HCT116 (cell line): ENCODE results near the gene GMDS. TPM values are rescaled to one million over a fixed set of nuclear protein-coding genes. Genes with fewer than 3 reads are reported as not detected.

ENCODE experiments used
- ATAC-seq: fragments of 200-7000 bp; cut with Tn5 transposase; 2 replicates; pipeline ENCODE4 v1.9.1; 2020; ENCODE audit warnings: mild to moderate bottlenecking, moderate library complexity
- BruUV-seq: library from RNA; stranded (reverse); fragments of 400-500 nt; replicated peaks from 2 replicates; lab custom pipeline; 2021; lab: Mats Ljungman, UMichigan
- CTCF ChIA-PET: fragments of 300-600 bp; sonication (Branson Sonifier 250); formaldehyde crosslinking; loops from one replicate; lab custom pipeline; 2021; ENCODE audit warnings: antibody characterized with exemption; lab: Charles Lee
- POLR2A ChIA-PET: fragments of 300-600, 350-600 bp; sonication (Branson Sonifier 250); formaldehyde crosslinking; loops from one replicate; lab custom pipeline; 2021; ENCODE audit warnings: antibody characterized with exemption; lab: Charles Lee
- RAD21 ChIA-PET, 2 experiments: fragments of 300-600 bp; sonication (Branson Sonifier 250); formaldehyde crosslinking; loops; one replicate each; lab custom pipeline; 2023; ENCODE audit warnings: low total read pairs in 2 of 2; ENCODE audit not compliant: uncharacterized antibody in 2 of 2, unreplicated experiment in 2 of 2, low non-redundant PET in 1 of 2; lab: Charles Lee
- DNase-seq: peaks from one replicate; pipeline ENCODE4 v3.0.0-alpha.2; 2010; ENCODE audit warnings: low read depth, low spot score
- H2AFZ ChIP-seq: fragments of 200-600 bp; shearing (Covaris generic), sonication (generic); 2 replicates; pipeline ENCODE4 v1.6.1; 2017; ENCODE audit warnings: low read depth, mixed run types, mixed read lengths, antibody characterized with exemption, low read length; ENCODE audit not compliant: poor library complexity, severe bottlenecking
- H3K27ac ChIP-seq: 2 replicates; pipeline ENCODE4 v1.5.1; 2012; ENCODE audit warnings: low read depth, low read length
- H3K27me3 ChIP-seq: fragments of 200-600 bp; sonication (generic); 2 replicates; pipeline ENCODE4 v1.6.1; 2016; ENCODE audit warnings: mixed run types, low read length, mixed read lengths; ENCODE audit not compliant: insufficient read depth
- H3K36me3 ChIP-seq, 2 experiments: fragments of 200-500 bp in 1 of 2; fragments of 200-600 bp in 1 of 2; sonication (Bioruptor generic) in 1 of 2; sonication (generic) in 1 of 2; 2 replicates each; pipeline versions ENCODE4 v1.5.1 to v1.6.1; 2014 to 2016; ENCODE audit warnings: low read length in 2 of 2, inconsistent platforms in 1 of 2, mixed read lengths in 1 of 2, mixed run types in 1 of 2; ENCODE audit not compliant: insufficient read depth in 2 of 2, control insufficient read depth in 1 of 2
- H3K4me1 ChIP-seq, 2 experiments: fragments of 200-600 bp in 1 of 2; sonication (generic) in 1 of 2; 2 replicates each; pipeline versions ENCODE4 v1.5.1 to v1.6.1; 2012 to 2017; ENCODE audit warnings: low read length in 2 of 2, inconsistent platforms in 1 of 2, mild to moderate bottlenecking in 1 of 2, mixed read lengths in 1 of 2, mixed run types in 1 of 2, moderate library complexity in 1 of 2; ENCODE audit not compliant: insufficient read depth in 2 of 2, control insufficient read depth in 1 of 2
- H3K4me2 ChIP-seq: fragments of 200-600 bp; sonication (generic); 2 replicates; pipeline ENCODE4 v1.6.1; 2017; ENCODE audit warnings: mixed run types, low read length, mixed read lengths
- H3K4me3 ChIP-seq, 2 experiments: fragments of 200-600 bp in 1 of 2; sonication (generic) in 1 of 2; replicated peaks in 1 of 2; 2 replicates each; pipeline ENCODE4 v1.5.1; 2011 to 2016; ENCODE audit warnings: low read length in 2 of 2, control low read depth in 1 of 2, low read depth in 1 of 2, mild to moderate bottlenecking in 1 of 2, mixed read lengths in 1 of 2, mixed run types in 1 of 2
- H3K79me2 ChIP-seq: fragments of 200-600 bp; sonication (generic); 2 replicates; pipeline ENCODE4 v1.6.1; 2017; ENCODE audit warnings: mild to moderate bottlenecking, mixed run types, low read length, moderate library complexity, mixed read lengths; ENCODE audit not compliant: insufficient read depth
- H3K9ac ChIP-seq: fragments of 200-600 bp; sonication (generic); 2 replicates; pipeline ENCODE4 v1.6.1; 2016; ENCODE audit warnings: low read length, mixed read lengths
- H3K9me2 ChIP-seq: fragments of 200-600 bp; sonication (generic), shearing (Covaris generic); 2 replicates; pipeline ENCODE4 v1.6.1; 2017; ENCODE audit warnings: mixed run types, mild to moderate bottlenecking, moderate library complexity; ENCODE audit not compliant: insufficient read depth
- H3K9me3 ChIP-seq, 2 experiments: fragments of 200-500 bp in 1 of 2; fragments of 200-600 bp in 1 of 2; sonication (Bioruptor generic) in 1 of 2; sonication (generic) in 1 of 2; 2 replicates each; pipeline ENCODE4 v1.6.1; 2014 to 2017; ENCODE audit warnings: low read length in 2 of 2, mixed read lengths in 2 of 2, inconsistent platforms in 1 of 2, low read depth in 1 of 2, mild to moderate bottlenecking in 1 of 2, mixed run types in 1 of 2, moderate library complexity in 1 of 2; ENCODE audit not compliant: control insufficient read depth in 1 of 2, insufficient read depth in 1 of 2
- H4K20me1 ChIP-seq: fragments of 200-600 bp; sonication (generic), shearing (Covaris generic); 2 replicates; pipeline ENCODE4 v1.6.1; 2017; ENCODE audit warnings: mixed run types, mild to moderate bottlenecking, moderate library complexity; ENCODE audit not compliant: insufficient read depth
- ATF3 ChIP-seq: IDR thresholded peaks from 2 replicates; pipeline ENCODE4 v1.6.1; 2012
- CBX3 ChIP-seq: IDR thresholded peaks from 2 replicates; pipeline ENCODE4 v1.6.1; 2012; ENCODE audit warnings: low read depth
- CEBPB ChIP-seq: IDR thresholded peaks from 2 replicates; pipeline ENCODE4 v1.6.1; 2012; ENCODE audit warnings: low read depth
- CTCF ChIP-seq, 3 experiments: fragments of 200-600 bp in 1 of 3; sonication (generic) in 1 of 3; IDR thresholded peaks in 2 of 3; conservative IDR thresholded peaks in 1 of 3; 2 replicates each; pipeline ENCODE4 v1.5.1; 2012 to 2017; ENCODE audit warnings: low read depth in 2 of 3, low read length in 2 of 3, antibody characterized with exemption in 1 of 3, borderline replicate concordance in 1 of 3, control low read depth in 1 of 3, mild to moderate bottlenecking in 1 of 3, mixed read lengths in 1 of 3, mixed run types in 1 of 3, moderate library complexity in 1 of 3; ENCODE audit not compliant: insufficient read depth in 1 of 3
- EGR1 ChIP-seq: IDR thresholded peaks from 2 replicates; pipeline ENCODE4 v1.6.1; 2012; ENCODE audit warnings: low read depth
- ELF1 ChIP-seq: IDR thresholded peaks from 2 replicates; pipeline ENCODE4 v1.6.1; 2012; ENCODE audit warnings: low read depth, borderline replicate concordance
- EZH2 ChIP-seq: fragments of 200-600 bp; sonication (generic); IDR thresholded peaks from 2 replicates; pipeline ENCODE4 v1.6.1; 2017; ENCODE audit warnings: antibody characterized with exemption, mixed run types
- FOSL1 ChIP-seq: IDR thresholded peaks from 2 replicates; pipeline ENCODE4 v1.6.1; 2012; ENCODE audit warnings: low read depth
- JUND ChIP-seq: IDR thresholded peaks from 2 replicates; pipeline ENCODE4 v1.6.1; 2012
- MAX ChIP-seq: IDR thresholded peaks from 2 replicates; pipeline ENCODE4 v1.6.1; 2012
- POLR2A ChIP-seq: IDR thresholded peaks from 2 replicates; pipeline ENCODE4 v1.7.0; 2011; ENCODE audit warnings: borderline replicate concordance; ENCODE audit not compliant: insufficient read depth, insufficient read length; ENCODE audit errors: extremely low read depth
- POLR2AphosphoS5 ChIP-seq: IDR thresholded peaks from 2 replicates; pipeline ENCODE4 v1.6.1; 2011; ENCODE audit warnings: mild to moderate bottlenecking, low read depth, low read length, moderate library complexity
- RAD21 ChIP-seq: IDR thresholded peaks from 2 replicates; pipeline ENCODE4 v1.6.1; 2012; ENCODE audit warnings: low read depth, mild to moderate bottlenecking
- SIN3A ChIP-seq: IDR thresholded peaks from 2 replicates; pipeline ENCODE4 v1.6.1; 2012; ENCODE audit warnings: low read depth
- SP1 ChIP-seq: IDR thresholded peaks from 2 replicates; pipeline ENCODE4 v1.6.1; 2012; ENCODE audit warnings: low read depth
- SRF ChIP-seq: IDR thresholded peaks from 2 replicates; pipeline ENCODE4 v1.6.1; 2012; ENCODE audit warnings: low read depth
- TCF7L2 ChIP-seq: IDR thresholded peaks from 2 replicates; pipeline ENCODE4 v1.7.0; 2011; ENCODE audit warnings: borderline replicate concordance, inconsistent platforms; ENCODE audit not compliant: insufficient read depth, insufficient read length; ENCODE audit errors: extremely low read depth
- ZFX ChIP-seq: fragments of 450-650 bp; IDR thresholded peaks from 2 replicates; pipeline ENCODE4 v1.6.1; 2017
- ZNF274 ChIP-seq: fragments of 200-500 bp; sonication (Bioruptor generic); IDR thresholded peaks from 2 replicates; pipeline ENCODE4 v1.6.1; 2014; ENCODE audit warnings: mild to moderate bottlenecking, low read depth, low read length, inconsistent platforms
- intact Hi-C: fragments of 100-400 bp; cut with micrococcal nuclease; formaldehyde crosslinking; loops from 2 replicates; pipeline ENCODE4 v1.10.0; 2022
- total RNA-seq: library from RNA; stranded (reverse); gene quantifications from one replicate; pipeline ENCODE4 v1.2.1, GENCODE V29; 2021; ENCODE audit not compliant: unreplicated experiment
- TF ChIP-seq, protein P1 (sequence below): IDR thresholded peaks from 2 replicates; pipeline ENCODE4 v1.6.1; 2012; ENCODE audit warnings: low read depth

Gene GMDS
- total RNA-seq, 1 experiment from 2014 or later = 34.4 TPM

GRCh38 chr6:1773700-1774099 lies 471.7 kb downstream of the GMDS start:
- Histone ChIP-seq H3K9me2 (no peaks in the 10 kb centered on the region), H3K36me3 (no peaks in the 10 kb centered on the region), H3K4me3 (no peak overlapping the region), H3K27ac (no peak overlapping the region), H3K9me3 (no peaks in the 10 kb centered on the region), H3K79me2 (no peaks in the 10 kb centered on the region), H3K9ac (no peak overlapping the region), H3K4me1 (peaks cover 3 to 4% of the 10 kb centered on the region in 2 experiments; a peak in 2 of 4 replicates), H3K4me2 (no peak overlapping the region), H2AFZ (no peak overlapping the region), H4K20me1 (no peaks in the 10 kb centered on the region), H3K27me3 (no peaks in the 10 kb centered on the region)
- DNase-seq (no peak), ATAC-seq (no peak)
- CTCF ChIA-PET = no interaction called here
- TF ChIP-seq JUND (no peak), SP1 (no peak), SRF (no peak), ELF1 (no peak), POLR2A (no peak), CBX3 (no peak), SIN3A (no peak), FOSL1 (no peak), CEBPB (no peak), EGR1 (no peak), ZNF274 (no peak), ATF3 (no peak), POLR2AphosphoS5 (no peak), MAX (no peak), ZFX (no peak), RAD21 (no peak), TCF7L2 (no peak), EZH2 (no peak), CTCF (IDR thresholded peaks at IDR 0.05 in 2 of 3, conservative IDR thresholded peaks at IDR 0.05 in 1 of 3; ENCODE audit: borderline replicate concordance in 1 of 3, insufficient read depth in 1 of 3, low read depth in 2 of 3, low read length in 2 of 3) (no peak)
- TF ChIP-seq, protein P1, sequence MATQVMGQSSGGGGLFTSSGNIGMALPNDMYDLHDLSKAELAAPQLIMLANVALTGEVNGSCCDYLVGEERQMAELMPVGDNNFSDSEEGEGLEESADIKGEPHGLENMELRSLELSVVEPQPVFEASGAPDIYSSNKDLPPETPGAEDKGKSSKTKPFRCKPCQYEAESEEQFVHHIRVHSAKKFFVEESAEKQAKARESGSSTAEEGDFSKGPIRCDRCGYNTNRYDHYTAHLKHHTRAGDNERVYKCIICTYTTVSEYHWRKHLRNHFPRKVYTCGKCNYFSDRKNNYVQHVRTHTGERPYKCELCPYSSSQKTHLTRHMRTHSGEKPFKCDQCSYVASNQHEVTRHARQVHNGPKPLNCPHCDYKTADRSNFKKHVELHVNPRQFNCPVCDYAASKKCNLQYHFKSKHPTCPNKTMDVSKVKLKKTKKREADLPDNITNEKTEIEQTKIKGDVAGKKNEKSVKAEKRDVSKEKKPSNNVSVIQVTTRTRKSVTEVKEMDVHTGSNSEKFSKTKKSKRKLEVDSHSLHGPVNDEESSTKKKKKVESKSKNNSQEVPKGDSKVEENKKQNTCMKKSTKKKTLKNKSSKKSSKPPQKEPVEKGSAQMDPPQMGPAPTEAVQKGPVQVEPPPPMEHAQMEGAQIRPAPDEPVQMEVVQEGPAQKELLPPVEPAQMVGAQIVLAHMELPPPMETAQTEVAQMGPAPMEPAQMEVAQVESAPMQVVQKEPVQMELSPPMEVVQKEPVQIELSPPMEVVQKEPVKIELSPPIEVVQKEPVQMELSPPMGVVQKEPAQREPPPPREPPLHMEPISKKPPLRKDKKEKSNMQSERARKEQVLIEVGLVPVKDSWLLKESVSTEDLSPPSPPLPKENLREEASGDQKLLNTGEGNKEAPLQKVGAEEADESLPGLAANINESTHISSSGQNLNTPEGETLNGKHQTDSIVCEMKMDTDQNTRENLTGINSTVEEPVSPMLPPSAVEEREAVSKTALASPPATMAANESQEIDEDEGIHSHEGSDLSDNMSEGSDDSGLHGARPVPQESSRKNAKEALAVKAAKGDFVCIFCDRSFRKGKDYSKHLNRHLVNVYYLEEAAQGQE = no peak
- no TSS peak for BruUV-seq
- RAD21 ChIA-PET = no interaction called here
- POLR2A ChIA-PET = no interaction called here
- intact Hi-C loops = no loop called here
